PC-3 (cell line): ENCODE measurements around the gene SLC44A3. TPM values are rescaled to one million over a fixed set of nuclear protein-coding genes. Genes with fewer than 3 reads are reported as not detected.

Experiments used
- ATAC-seq: fragments of 200-7000 bp; cut with Tn5 transposase; 2 replicates; pipeline ENCODE4 v1.9.1; 2020; ENCODE audit warnings: mild to moderate bottlenecking, moderate library complexity
- BruUV-seq: library from RNA; stranded (reverse); fragments of 400-500 nt; replicated peaks from 2 replicates; lab custom pipeline; 2021; lab: Mats Ljungman, UMichigan
- CTCF ChIA-PET: fragments of 300-600 bp; sonication (Branson Sonifier 250); formaldehyde crosslinking; loops from one replicate; lab custom pipeline; 2022; ENCODE audit warnings: antibody characterized with exemption; lab: Charles Lee
- POLR2A ChIA-PET: fragments of 300-600 bp; sonication (Branson Sonifier 250); formaldehyde crosslinking; loops from one replicate; lab custom pipeline; 2022; ENCODE audit warnings: antibody characterized with exemption; ENCODE audit not compliant: unreplicated experiment; lab: Charles Lee
- DNase-seq: peaks from one replicate; pipeline ENCODE4 v3.0.0-alpha.2; 2015
- H2AFZ ChIP-seq: fragments of 300-600 bp; sonication (generic); 2 replicates; pipeline ENCODE4 v1.6.0; 2016; ENCODE audit warnings: antibody characterized with exemption, low read length
- H3F3A ChIP-seq: fragments of 300-600 bp; sonication (generic); one replicate; pipeline ENCODE4 v1.6.0; 2017; ENCODE audit warnings: antibody characterized with exemption, low read length, control low read depth, mild to moderate bottlenecking; ENCODE audit not compliant: unreplicated experiment
- H3K27ac ChIP-seq: fragments of 300-600 bp; sonication (generic); 2 replicates; pipeline ENCODE4 v1.5.1; 2016; ENCODE audit warnings: mild to moderate bottlenecking, low read length
- H3K27me3 ChIP-seq: fragments of 300-600 bp; sonication (generic); 2 replicates; pipeline ENCODE4 v1.6.1; 2016; ENCODE audit warnings: low read length, mixed read lengths
- H3K36me3 ChIP-seq: fragments of 300-600 bp; sonication (generic); 2 replicates; pipeline ENCODE4 v1.6.1; 2016; ENCODE audit warnings: low read depth, mixed run types, low read length, mixed read lengths
- H3K4me1 ChIP-seq: fragments of 300-600 bp; sonication (generic); 2 replicates; pipeline ENCODE4 v1.5.1; 2016; ENCODE audit warnings: low read length; ENCODE audit not compliant: insufficient read depth
- H3K4me2 ChIP-seq: fragments of 300-600 bp; sonication (generic); 2 replicates; pipeline ENCODE4 v1.6.0; 2016; ENCODE audit warnings: low read length
- H3K4me3 ChIP-seq: fragments of 300-600 bp; sonication (generic); 2 replicates; pipeline ENCODE4 v1.5.1; 2016; ENCODE audit warnings: mild to moderate bottlenecking, low read length, mixed read lengths
- H3K79me2 ChIP-seq: fragments of 300-600 bp; sonication (generic); 2 replicates; pipeline ENCODE4 v1.6.1; 2017; ENCODE audit warnings: low read length, mixed read lengths
- H3K9ac ChIP-seq: fragments of 300-600 bp; sonication (generic); 2 replicates; pipeline ENCODE4 v1.6.0; 2016; ENCODE audit warnings: mild to moderate bottlenecking, low read length
- H3K9me2 ChIP-seq: fragments of 300-600 bp; sonication (generic); replicated peaks from 2 replicates; pipeline ENCODE4 v1.6.1; 2016; ENCODE audit warnings: mixed run types, low read length, mixed read lengths
- H3K9me3 ChIP-seq: fragments of 300-600 bp; sonication (generic); 2 replicates; pipeline ENCODE4 v1.6.1; 2016; ENCODE audit warnings: low read length, mixed read lengths
- H4K20me1 ChIP-seq: fragments of 300-600 bp; sonication (generic); 2 replicates; pipeline ENCODE4 v1.6.1; 2016; ENCODE audit warnings: low read length, mixed read lengths
- CTCF ChIP-seq: fragments of 300-600 bp; sonication (generic); conservative IDR thresholded peaks from 2 replicates; pipeline ENCODE4 v1.5.1; 2017; ENCODE audit warnings: antibody characterized with exemption, low read depth, mild to moderate bottlenecking, low read length
- EZH2 ChIP-seq: fragments of 300-600 bp; sonication (generic); IDR thresholded peaks from one replicate; pipeline ENCODE4 v1.6.1; 2017; ENCODE audit warnings: antibody characterized with exemption, mild to moderate bottlenecking, low read length; ENCODE audit not compliant: unreplicated experiment
- EZH2phosphoT487 ChIP-seq: fragments of 300-600 bp; sonication (generic); IDR thresholded peaks from 2 replicates; pipeline ENCODE4 v1.6.1; 2018; ENCODE audit warnings: mild to moderate bottlenecking, antibody characterized with exemption, low read length, borderline replicate concordance
- intact Hi-C: fragments of 100-400 bp; cut with micrococcal nuclease; formaldehyde crosslinking; loops from 2 replicates; pipeline ENCODE4 v1.9.0; 2023
- total RNA-seq: library from RNA; depleted of rRNA; stranded (reverse); fragments of >200 nt; gene quantifications from 2 replicates; pipeline ENCODE4 v1.2.3, GENCODE V29; 2014

Gene SLC44A3
- total RNA-seq, 1 experiment from 2014 or later, result 9.2 TPM

DNA sequence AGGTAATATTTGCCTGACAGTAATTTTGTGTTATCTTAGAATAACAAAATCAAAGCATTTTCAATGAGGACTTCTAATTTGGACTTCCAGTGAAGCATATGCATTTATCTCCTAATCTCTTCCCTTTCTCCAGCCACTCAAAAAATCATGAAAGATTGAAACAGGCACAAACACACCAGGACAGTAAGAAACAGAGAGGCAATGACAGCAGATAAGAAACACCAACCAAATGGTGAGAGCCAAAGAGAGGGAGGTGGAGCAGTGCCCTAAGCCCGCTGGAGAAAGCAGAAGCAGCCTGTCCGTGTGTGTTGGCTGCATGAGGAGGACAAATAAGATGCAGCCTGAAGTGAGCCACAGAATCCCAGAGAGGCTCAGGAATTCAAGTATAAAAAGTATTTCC lies 39.0 kb downstream of the SLC44A3 start:
- no peaks in the 10 kb centered on the region for H3K27me3 ChIP-seq
- POLR2A ChIA-PET, result no interaction called here
- H2AFZ ChIP-seq, result no peak overlapping the region
- peaks cover 64% of the 10 kb centered on the region for H3K4me1 ChIP-seq
- intact Hi-C loops, result loop anchor here (10.0 kb wide), 1 partner anchor 256 kb away; the partner anchor contains the start of gene TLCD4
- no peaks in the 10 kb centered on the region for H4K20me1 ChIP-seq
- no peak overlapping the region for H3K4me3 ChIP-seq
- no peaks in the 10 kb centered on the region for H3K9me3 ChIP-seq
- no peak for ATAC-seq
- no peak overlapping the region for H3K9ac ChIP-seq
- H3K4me2 ChIP-seq, result no peak overlapping the region
- H3K79me2 ChIP-seq, result no peaks in the 10 kb centered on the region
- TF ChIP-seq EZH2phosphoT487 (no peak), CTCF (no peak), EZH2 (no peak)
- no TSS peak for BruUV-seq
- H3K27ac ChIP-seq, result no peak overlapping the region
- no peaks in the 10 kb centered on the region for H3K9me2 ChIP-seq
- peaks cover 11% of the 10 kb centered on the region for H3F3A ChIP-seq
- CTCF ChIA-PET, result interaction anchor here (0.6 kb wide), 1 partner anchor 183 kb away, joined by 6 read pairs; no protein-coding TSS in a partner anchor
- DNase-seq, result no peak
- H3K36me3 ChIP-seq, result no peaks in the 10 kb centered on the region

GRCh38 chr1:94862718-94863117 lies 42.6 kb downstream of the SLC44A3 start:
- intact Hi-C loops, result no loop called here
- H3K36me3 ChIP-seq, result no peaks in the 10 kb centered on the region
- H3K27ac ChIP-seq, result peak overlapping the region; percentile 97
- peaks cover 62% of the 10 kb centered on the region for H3K4me1 ChIP-seq
- TF ChIP-seq EZH2, result no peak
- no peak for TF ChIP-seq CTCF
- TF ChIP-seq EZH2phosphoT487, result no peak
- ChIA-PET POLR2A (no interaction called here), CTCF (interaction anchor here (2.0 kb wide), 1 partner anchor 8 kb away, joined by 10 read pairs; no protein-coding TSS in a partner anchor)
- H3K4me3 ChIP-seq, result peak overlapping the region; percentile 33; the same call in 1 of the 2 replicates
- H3F3A ChIP-seq, result peaks cover 5% of the 10 kb centered on the region
- peak; percentile 96 for DNase-seq
- ATAC-seq, result peak; percentile 63
- no peak overlapping the region for H2AFZ ChIP-seq
- H3K9me2 ChIP-seq, result no peaks in the 10 kb centered on the region
- H3K79me2 ChIP-seq, result no peaks in the 10 kb centered on the region
- H3K27me3 ChIP-seq, result no peaks in the 10 kb centered on the region
- H3K9ac ChIP-seq, result peak overlapping the region; percentile 80
- no peaks in the 10 kb centered on the region for H3K9me3 ChIP-seq
- H4K20me1 ChIP-seq, result no peaks in the 10 kb centered on the region
- peak overlapping the region; percentile 80 for H3K4me2 ChIP-seq
- no TSS peak for BruUV-seq

DNA sequence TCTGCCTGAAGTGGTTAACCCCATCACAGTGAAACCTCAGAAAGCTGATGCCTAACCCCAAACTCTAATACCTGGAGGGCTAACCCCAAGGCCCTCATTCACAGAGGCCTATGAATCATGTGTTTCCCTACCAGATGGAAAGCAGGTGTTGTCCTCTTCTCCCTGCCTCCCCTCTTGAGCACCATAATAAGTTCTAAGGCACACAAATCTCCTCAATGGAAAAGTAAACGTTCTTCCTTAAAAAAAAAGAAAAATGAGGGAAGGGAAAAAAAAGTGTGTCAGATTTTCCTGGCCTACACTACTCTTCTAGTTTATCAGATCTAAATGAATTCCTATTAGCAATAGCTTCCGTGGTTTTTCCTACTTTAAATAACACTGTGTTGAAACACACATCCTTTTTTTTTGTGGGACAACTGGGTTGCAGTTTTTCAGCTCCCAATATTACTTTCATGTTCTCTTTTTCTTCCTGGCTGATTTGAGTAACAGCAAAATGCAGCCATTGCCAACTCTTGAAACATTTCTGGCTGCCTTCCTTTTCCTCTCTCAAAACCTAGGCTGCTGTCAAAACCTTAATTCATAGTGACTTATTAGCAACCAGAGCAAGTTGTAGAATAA lies 43.2 kb downstream of the SLC44A3 start:
- Histone ChIP-seq H4K20me1 (no peaks in the 10 kb centered on the region), H3K79me2 (no peaks in the 10 kb centered on the region), H2AFZ (no peak overlapping the region), H3K4me3 (peak overlapping the region; percentile 33), H3K27me3 (no peaks in the 10 kb centered on the region), H3K36me3 (no peaks in the 10 kb centered on the region), H3F3A (peaks cover 5% of the 10 kb centered on the region), H3K4me1 (peaks cover 55% of the 10 kb centered on the region), H3K9me2 (no peaks in the 10 kb centered on the region), H3K4me2 (peak overlapping the region; percentile 80), H3K9ac (peak overlapping the region; percentile 80), H3K27ac (peak overlapping the region; percentile 97), H3K9me3 (no peaks in the 10 kb centered on the region)
- POLR2A ChIA-PET, result no interaction called here
- BruUV-seq, result TSS peak; percentile 63
- CTCF ChIA-PET, result interaction anchor here (0.9 to 2.0 kb wide), 2 partner anchors 9 to 178 kb away, joined by 4 to 10 read pairs; no protein-coding TSS in a partner anchor
- DNase-seq (peak; percentile 63), ATAC-seq (peak; percentile 4)
- no peak for TF ChIP-seq EZH2
- TF ChIP-seq EZH2phosphoT487, result no peak
- no peak for TF ChIP-seq CTCF
- intact Hi-C loops, result no loop called here
